PC-3 (cell line): Measurements from ENCODE around the gene RPS10.

ENCODE experiments used
- CTCF ChIP-seq: fragments of 300-600 bp; sonication (generic); conservative IDR thresholded peaks from 2 replicates; pipeline ENCODE4 v1.5.1; 2017; ENCODE audit warnings: antibody characterized with exemption, low read depth, mild to moderate bottlenecking, low read length
- EZH2 ChIP-seq: fragments of 300-600 bp; sonication (generic); IDR thresholded peaks from one replicate; pipeline ENCODE4 v1.6.1; 2017; ENCODE audit warnings: antibody characterized with exemption, mild to moderate bottlenecking, low read length; ENCODE audit not compliant: unreplicated experiment
- EZH2phosphoT487 ChIP-seq: fragments of 300-600 bp; sonication (generic); IDR thresholded peaks from 2 replicates; pipeline ENCODE4 v1.6.1; 2018; ENCODE audit warnings: mild to moderate bottlenecking, antibody characterized with exemption, low read length, borderline replicate concordance

GRCh38 chr6:34374069-34374468 lies 51.8 kb downstream of the RPS10 start:
- TF ChIP-seq EZH2phosphoT487 (no peak), CTCF (no peak), EZH2 (no peak)
